Measurements from ENCODE around the gene TAF5L.
"Not testable (repeated sequence)": the region's sequence is repeated elsewhere in the genome, so short reads cannot be mapped to it uniquely, and the experiment has no call there.

Gene TAF5L

DNA sequence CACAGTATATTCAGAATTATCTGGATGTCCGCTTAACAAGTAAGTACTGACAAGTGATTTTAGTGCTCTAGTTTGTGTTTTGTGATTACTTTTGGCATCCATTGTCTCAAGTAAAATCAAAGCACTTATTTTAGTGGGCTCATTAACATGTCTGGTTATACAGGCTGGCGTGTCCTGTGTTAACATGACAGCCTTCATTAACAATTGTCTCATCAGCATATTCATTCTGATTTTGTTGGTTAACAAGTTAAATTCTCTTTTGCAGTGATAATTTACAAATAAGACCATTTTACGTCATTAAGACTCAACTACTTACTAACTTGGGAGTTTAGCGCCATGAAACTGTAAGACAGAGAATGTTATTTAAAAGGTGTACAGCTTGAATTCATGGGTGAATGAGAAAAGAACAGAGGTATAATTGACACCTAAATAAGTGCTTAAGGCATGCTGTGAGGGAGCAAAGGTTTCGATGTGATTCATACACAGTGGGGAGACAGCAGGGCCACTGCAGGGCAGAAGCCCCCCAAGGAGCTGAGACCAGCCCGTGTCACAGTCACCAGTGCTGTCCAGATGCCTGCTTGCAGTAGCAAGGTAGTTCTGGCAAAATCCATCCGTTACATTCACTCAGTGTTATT, 22.4 kb downstream of the TAF5L start:
- DNase-seq (ENCODE audit: low read depth in 2 of 2) = no peak

DNA sequence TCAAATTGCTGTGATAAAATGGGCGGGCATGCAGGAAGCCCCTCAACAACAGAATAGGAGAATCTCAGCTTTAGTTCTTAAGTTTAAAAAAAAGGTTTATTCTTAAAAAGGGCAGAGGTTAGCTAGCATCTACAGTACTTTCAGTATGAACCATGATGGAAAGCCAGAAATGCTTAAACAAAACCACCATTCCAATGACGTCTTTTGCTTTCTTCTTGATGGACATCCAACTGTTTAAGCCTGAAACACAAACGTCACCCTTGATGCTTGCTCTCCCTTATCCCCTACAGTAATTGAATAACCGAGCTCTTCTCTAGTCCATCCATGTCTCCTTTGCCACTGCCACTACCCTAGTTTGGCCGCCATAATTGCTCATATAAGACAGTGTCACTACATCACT, 25.7 kb downstream of the TAF5L start:
- DNase-seq (ENCODE audit: low read depth in 2 of 2) = no peak

DNA sequence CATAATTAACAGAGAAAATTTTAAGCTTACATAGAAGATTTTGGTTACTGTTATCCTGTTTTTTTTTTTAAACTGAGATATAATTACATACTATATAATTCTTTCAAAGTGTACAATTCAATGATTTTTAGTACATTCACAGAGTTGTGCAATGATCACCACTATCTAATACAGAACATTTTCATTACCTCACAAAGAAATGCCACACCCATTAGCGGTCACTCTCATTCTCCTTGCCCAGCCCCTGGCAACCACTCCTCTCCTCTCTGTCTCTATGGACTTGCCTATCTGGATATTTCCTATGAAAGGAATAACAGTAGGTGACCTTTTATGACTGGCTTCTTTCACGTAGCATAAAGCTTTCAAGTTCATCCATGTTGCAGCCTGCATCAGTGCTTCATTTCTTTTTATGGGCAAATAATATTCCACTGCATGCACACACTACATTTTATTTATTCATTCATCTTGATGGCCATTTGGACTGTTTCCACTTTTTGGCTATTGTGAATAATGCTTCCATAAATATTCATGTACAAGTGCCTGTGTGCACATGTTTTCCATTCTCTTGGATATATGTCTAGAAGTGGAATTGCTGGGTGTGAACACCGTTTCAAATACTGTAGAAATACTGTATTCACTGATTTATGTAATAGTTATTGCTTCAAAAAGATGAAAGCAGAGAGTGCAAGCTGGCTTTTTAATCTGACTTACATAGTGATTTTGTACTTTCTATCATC, 26.5 kb downstream of the TAF5L start:
- no peak for DNase-seq (ENCODE audit: low read depth in 2 of 2)

DNA sequence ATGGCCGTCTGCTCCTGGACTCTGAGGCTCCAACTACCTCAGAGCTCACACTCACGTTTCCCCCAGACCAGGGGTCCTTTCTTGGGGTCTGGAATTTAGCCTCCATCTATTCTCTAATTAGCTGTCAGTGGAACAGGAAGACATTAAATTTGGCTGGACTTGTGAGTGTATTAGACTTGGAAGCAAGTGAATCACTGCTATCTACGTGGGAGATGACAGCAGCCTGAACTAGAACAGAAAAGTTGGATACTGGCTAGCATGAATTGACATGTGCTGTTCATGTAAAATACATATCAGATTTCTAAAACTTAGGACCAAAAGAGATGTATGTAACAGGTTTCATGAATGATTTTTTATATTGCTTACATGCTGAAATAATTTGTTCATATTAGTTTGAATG, 28.0 kb downstream of the TAF5L start:
- no peak for DNase-seq (ENCODE audit: low read depth in 2 of 2)

DNA sequence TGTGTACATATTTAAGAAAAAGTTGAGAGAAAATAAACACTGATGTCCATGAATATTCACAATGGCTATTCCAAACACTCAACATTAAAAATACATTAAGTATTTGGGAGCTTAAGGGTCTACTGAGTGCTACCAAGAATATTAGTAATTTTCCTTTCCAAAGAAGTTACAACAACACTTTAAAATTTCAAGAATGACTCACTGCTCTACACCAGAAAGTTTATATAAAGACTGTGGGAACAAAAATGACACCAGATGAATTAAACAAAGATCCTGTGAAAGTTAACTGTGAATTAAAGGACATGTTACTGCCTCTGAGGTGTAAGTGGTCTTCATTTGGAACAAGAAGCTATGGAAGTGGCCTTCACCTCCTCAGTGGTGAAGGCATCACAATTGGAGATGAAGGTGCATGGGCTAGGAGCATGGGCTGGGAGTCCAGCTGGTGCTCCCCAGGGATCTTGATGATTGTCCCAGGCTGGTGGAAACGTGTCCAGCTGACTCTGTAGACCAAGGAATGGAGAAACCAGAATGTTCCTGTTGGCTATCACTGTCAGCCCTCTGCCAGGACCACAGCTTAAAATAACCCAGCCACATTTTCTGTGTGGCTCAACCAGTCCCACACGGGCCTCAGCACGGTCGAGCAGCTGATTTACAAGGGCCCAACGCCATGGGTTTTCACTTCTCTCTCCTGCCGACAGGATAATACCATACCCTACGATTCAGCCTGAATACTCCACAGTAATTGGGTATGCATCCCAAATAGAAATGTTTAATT, 28.8 kb downstream of the TAF5L start:
- no peak for DNase-seq (ENCODE audit: low read depth in 2 of 2)

DNA sequence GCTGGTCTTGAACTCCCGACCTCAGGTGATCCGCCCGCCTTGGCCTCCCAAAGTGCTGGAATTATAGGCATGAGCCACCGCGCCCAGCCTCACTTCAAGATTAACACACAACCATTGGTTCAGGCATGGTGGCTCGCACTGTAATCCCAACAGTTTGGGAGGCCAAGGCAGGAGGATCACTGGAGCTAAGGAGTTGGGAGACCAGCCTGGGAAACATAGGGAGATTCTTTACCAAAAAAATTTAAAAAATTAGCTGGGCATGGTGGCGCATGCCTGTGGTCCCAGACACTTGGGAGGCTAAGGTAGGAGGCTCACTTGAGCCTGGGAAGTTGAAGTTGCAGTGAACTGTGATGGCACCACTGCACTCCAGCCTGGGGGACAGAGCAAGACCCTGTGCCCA, 30.0 kb downstream of the TAF5L start:
- DNase-seq (ENCODE audit: low read depth in 2 of 2) = not testable (repeated sequence)

DNA sequence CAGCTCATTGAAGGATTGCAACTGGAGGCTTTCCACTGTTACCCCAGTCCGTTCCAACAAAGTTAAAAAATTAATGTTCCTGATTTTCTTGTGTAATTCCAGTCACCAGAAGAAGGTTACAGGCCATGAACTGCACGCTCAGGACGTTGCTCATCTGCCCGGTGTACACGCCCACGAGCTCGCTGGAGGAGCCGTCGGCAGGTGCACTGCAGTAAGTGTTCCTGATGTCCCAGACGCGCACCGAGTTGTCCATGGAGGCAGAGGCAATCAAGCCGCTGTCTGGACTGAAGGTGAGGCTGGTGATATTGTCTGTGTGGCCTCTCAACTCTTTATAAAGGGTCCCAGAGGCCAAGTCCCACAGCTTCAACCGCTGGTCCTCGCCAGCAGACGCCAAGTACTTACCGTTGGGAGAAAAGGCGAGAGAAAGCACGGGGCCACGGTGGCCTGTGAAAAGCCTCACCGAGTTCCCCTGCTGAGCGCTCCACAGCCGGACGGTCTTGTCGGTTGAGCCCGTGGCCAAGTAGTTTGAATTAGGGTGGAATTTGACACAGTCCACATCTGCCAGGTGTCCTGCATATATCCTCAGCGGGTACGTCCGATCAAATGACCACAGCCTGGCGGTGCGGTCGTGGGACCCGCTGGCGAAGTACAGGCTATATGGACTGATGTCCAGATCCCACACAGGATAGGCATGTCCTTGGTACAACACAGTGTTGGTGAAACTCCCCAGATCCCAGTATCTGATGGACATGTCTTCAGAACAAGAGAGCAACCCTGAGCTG, 31.5 kb downstream of the TAF5L start:
- DNase-seq (ENCODE audit: low read depth in 2 of 2) = no peak

DNA sequence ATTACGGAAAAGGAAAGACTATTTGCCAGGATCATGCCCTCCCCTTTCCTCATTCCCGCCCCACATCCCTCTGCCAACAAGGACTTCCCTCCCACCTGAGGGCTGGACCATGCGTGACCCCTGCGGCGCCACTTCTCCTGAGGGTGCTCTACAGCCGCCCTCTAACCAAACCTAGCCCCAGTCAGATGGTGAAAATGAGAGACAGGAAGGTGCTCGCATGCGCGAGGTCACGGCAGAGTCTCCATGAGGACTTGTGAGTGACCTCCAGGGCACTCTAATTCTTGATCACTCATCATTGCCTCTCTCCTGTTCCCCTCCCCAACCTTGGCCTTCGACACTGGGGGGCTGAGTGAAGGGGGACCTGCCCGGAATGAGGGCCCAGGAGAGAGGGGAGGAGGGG, 32.1 kb downstream of the TAF5L start:
- DNase-seq (ENCODE audit: low read depth in 2 of 2) = no peak

DNA sequence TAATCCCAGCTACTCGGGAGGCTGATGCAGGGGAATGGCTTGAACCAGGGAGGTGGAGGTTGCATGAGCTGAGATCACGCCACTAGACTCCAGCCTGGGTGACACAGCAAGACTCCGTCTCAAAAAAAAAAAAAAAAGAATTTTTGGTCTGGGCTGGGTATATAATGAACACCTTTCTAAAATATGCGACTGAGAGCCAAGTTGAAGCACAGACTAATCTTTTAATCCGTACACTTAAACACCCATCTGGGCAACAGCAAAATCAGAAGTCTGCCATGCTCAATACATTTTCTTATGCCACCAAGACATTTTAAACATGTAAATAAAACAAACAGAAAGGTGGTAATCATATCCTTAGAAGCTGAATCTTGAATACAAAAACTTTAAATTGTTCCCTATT, 35.8 kb downstream of the TAF5L start:
- no peak for DNase-seq (ENCODE audit: low read depth in 2 of 2)

DNA sequence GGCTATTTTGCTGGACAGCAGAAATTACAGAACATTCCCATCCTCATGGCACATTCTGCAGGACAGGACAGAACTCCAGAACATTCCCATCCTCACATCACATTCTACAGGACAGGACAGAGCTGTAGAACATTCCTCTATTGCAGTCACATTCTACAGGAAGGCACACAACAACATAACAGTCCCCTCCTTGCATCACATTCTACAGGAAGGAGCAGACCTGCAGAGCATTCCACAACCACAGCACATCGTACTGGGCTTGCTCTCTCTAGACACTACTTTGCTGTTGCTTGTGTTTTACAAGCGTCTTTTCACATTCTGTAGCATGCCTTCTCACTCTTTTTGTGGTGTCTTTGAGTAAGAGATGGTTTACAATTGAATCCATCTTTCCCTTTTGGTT, 40.6 kb downstream of the TAF5L start:
- DNase-seq (ENCODE audit: low read depth in 2 of 2) = no peak

DNA sequence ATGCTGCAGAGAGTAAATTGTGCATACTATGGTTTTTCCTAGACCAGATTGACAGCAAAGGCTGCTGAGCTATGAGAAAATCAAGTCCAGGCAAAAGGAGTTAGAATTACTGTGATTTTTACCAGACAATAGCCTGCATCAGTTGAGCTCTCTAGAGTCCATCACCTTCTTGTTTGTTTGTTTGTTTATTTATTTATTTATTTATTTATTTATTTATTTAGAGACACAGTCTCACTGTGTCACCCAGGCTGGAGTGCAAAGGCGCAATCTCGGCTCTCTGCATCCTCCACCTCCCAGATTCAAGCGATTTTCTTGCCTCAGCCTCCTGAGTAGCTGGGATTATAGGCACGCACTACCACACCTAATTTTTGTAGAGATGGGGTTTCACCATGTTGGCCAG, 43.2 kb downstream of the TAF5L start:
- no peak for DNase-seq (ENCODE audit: low read depth in 2 of 2)

DNA sequence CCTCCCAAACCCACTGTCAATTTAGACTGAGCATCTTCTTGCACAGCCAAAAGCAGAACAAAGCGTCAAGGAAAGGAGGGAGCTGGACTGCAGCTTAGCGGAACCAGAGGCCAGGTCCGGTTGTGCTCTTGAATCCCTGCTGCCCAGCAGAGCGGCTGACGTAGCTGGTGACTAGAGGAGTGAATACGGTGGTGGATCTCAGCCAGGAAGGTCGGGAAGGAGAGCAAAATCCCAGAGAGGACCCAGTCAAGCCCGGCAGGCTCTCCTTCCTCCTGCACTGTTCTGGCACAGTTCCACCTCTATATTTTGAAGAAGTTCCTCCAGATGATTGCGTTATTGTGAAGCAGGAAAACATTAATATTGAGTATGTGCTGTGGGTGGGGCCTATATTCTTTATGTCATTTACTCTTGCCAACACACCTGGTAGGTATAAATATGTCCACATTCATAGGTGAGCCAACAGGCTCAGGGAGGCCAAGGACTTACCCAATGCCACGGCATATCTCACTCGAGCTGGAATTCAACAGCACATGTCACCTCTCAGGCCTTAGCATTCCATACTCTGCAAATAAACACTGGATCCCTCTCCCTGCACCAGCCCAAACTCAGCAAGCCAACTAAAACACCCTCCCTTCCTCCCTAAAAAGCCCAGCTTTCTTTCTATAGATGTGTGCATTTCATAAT, 43.8 kb downstream of the TAF5L start:
- DNase-seq (ENCODE audit: low read depth in 2 of 2) = no peak

DNA sequence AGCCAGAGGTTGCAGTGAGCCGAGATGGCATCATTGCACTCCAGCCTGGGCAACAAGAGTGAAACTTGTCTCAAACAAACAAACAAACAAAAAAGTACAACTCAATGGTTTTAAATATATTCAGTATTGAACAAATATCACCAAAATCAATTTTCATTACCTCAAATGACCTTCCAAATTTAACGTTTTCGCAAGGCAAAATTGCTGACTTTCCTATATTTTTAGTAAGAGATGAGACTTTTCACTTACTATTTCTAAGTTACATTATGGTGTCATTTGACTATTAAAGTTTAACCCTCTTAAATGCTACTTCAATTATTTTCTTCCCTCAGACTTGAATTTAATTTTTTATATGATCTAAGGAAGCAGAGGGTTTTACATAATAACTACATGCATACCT, 44.4 kb downstream of the TAF5L start:
- DNase-seq (ENCODE audit: low read depth in 2 of 2) = no peak

DNA sequence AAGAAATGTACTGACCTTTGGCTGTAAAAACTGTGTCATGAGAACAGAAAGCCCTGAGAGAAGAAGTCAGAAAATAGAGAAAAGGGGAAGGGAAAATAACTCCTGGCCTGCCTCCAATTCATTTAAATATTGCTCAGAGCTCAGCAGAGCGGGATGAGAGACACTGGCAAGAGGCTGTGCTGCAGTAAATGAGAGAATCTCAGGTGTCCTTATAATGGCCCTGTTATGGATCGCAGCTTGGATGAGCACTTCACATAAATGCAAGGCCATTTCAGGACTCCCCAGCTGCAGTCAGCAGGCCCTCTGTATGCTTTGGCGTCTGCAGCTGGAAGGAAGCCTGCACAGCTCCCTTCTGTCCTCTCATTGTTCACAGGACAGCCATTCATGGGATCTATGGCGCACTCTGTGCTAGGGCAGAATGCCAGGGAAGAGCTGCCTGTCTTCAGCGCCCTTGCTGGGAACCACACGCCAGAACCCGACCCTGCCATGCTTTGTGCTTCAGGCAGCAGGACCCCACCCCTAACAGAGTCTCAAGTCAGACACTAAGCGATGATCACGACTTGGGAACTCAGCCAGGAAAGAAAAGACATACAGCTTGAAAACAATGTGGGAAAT, 46.8 kb downstream of the TAF5L start:
- no peak for DNase-seq (ENCODE audit: low read depth in 2 of 2)

DNA sequence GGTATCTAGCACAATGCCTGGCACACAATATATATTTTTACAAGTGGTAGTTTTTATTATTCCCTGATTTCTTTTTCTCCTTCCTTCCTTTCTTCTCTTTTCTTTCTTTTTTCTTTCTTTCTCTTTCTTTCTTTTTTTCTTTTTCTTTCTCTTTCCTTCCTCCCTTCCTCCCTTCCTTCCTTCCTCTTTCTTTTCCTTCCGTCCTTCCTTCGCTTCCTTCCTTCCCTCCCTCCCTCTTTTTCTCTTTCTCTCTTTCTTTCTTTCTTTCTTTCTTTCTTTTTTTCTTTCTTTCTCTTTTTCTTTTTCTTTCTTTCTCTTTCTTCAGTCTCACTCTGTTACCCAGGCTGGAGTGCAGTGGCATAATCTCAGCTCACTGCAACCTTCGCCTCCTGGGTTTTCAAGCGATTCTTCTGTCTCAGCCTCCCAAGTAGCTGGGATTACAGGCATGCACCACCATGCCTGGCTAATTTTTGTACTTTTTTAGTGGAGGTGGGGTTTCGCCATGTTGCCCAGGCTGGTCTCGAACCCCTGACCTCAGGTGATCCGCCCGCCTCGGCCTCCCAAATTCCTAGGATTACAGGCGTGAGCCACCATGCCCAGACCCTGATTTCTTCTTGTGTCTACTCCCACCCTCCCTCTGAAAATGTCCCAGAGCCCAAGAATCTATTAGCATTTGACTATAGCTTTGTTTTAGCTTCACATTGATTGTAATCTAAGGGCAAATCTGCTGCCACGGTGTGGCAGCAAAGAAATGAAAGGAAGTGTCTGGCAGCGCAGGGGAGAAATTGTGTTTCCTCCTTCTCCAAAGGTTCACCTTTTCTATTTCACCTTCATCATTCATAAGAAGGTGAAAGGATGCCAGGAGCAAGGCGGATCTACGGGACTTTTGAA, 47.5 kb downstream of the TAF5L start:
- DNase-seq (ENCODE audit: low read depth in 2 of 2) = no peak

DNA sequence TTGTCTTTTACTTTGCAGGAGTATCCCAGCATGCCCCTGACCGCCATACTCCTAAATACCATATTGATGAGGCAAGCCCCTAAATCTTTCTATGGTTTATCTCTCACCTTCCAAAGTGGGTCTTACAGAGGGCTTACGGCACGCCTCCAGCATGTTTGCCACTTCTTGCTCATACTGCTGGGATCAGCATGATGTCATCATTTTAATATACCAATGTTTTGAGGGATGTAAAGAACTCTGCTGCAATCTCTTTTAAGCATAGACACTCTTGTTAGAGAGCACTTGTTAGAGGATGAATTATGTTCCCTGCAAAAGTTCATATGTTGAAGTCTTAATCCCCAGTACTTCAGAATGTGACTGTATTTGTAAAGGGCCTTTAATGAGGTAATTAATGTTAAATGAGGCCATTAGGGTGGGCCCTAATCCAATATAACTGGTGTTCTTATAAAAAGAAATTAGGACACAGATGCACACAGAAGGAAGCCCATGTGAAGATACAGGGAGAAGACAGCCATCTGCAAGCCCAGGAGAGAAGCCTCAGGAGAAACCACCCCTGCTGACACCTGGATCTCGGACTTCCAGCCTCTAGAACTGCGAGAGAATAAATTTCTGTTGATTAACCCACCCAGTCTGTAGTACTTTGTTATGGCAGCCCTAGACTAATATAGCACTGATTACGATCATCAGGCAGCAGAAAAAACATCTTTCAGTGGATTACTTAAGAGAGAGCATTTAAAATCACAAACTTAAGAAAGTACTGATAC, 51.1 kb downstream of the TAF5L start:
- DNase-seq (ENCODE audit: low read depth in 2 of 2) = no peak

DNA sequence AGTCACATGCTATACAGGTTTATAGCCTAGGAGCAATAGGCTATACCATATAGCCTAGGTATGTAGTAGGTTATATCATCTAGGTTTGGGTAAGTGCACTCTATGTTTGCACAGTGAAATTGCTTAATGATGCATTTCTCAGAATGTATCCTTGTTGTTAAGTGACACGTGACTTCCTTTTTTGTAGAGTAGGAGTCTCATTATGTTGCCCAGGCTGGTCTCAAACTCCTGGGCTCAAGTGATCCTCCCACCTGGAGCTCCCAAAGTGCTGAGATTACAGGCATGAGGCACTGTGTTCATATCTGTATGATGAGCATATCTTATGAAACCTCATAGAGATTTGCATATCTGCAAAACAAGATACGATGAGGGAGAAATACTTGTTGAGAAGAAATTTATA, 53.6 kb downstream of the TAF5L start:
- DNase-seq (ENCODE audit: low read depth in 2 of 2) = no peak

DNA sequence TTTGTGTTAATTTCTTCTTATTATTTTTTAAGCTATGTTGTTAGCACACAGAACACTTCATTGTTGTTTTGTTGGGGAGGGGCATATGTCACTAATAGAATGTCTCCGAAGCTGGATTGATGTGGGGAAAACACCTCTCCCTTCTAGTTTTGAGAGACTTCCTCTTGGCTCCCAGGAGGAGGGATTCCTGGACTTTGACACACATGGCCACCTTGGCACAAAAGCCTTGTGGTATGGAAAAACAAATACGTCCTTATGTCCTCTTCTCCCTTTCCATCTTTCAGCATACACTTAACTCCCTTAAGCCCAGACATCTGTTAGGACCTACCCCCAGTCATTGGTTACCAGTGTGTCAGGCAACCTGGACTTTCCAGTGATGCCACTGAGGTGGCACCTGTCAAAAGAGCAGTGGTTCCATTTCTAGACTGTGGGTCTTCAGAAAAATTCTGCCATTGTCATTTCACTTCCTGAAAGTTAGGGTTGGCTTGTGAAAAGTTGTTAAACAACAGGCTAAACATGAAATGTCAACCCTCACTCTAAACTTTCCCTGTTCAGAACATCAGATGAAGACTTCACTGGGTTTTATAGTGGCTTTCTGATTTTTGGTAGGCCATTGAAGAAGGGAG, 54.9 kb downstream of the TAF5L start:
- DNase-seq (ENCODE audit: low read depth in 2 of 2) = no peak

DNA sequence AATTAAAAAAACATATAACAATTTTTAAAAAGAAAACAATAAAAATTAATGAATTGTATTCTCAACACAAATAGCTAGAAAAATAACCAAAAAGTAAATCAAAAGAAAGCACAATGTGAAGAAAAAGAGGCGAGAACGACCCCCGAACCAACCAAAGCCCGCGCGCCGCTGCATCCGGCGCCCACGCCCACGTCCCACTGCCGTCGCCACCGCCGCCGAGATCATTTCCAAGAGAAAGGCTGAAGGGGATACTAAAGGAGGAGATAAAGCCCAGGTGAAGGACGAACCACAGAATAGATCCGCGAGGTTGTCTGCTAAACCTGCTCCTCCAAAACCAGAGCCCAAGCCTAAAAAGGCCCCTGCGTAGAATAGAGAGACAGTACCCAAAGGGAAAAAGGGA, 55.6 kb downstream of the TAF5L start:
- DNase-seq (ENCODE audit: low read depth in 2 of 2) = no peak

Measured in stimulated activated CD4-positive, alpha-beta T cell treated with anti-CD3 and anti-CD28 coated beads, Interleukin-15, amount 100 ng/mL, for 48 hours (primary cell).